Sciatic nerve (tissue), 2 donors: ENCODE measurements around the gene DIS3L. TPM values are rescaled to one million over a fixed set of nuclear protein-coding genes. Genes with fewer than 3 reads are reported as not detected.
"Not testable (repeated sequence)": the region's sequence is repeated elsewhere in the genome, so short reads cannot be mapped to it uniquely, and the experiment has no call there.

Experiments used
- ATAC-seq: fragments of 200-7000 bp; cut with Tn5 transposase; one replicate; pipeline ENCODE4 v1.9.1; 2020; ENCODE audit warnings: mild to moderate bottlenecking, moderate library complexity
- DNase-seq: peaks from one replicate; pipeline ENCODE4 v3.0.0-alpha.2; 2020; ENCODE audit warnings: low spot score
- intact Hi-C: fragments of 100-400 bp; cut with DNase I; formaldehyde crosslinking; loops from one replicate; pipeline ENCODE4 v1.14.2; 2022
- total RNA-seq: library from RNA; stranded (reverse); fragmentation: NEBNext Ultra II Directional; extraction: Animal tissue kit (Norgen Biotek cat#: 25700); gene quantifications from one replicate; pipeline ENCODE4 v1.2.1, GENCODE V29; 2021
- donor health status: DM: no; HTN: no; CAD: no.
- donor health status: DM: no; HTN: no; CAD: no.

Gene DIS3L
- total RNA-seq, 1 donor from 2014 or later: 43.4 TPM

DNA sequence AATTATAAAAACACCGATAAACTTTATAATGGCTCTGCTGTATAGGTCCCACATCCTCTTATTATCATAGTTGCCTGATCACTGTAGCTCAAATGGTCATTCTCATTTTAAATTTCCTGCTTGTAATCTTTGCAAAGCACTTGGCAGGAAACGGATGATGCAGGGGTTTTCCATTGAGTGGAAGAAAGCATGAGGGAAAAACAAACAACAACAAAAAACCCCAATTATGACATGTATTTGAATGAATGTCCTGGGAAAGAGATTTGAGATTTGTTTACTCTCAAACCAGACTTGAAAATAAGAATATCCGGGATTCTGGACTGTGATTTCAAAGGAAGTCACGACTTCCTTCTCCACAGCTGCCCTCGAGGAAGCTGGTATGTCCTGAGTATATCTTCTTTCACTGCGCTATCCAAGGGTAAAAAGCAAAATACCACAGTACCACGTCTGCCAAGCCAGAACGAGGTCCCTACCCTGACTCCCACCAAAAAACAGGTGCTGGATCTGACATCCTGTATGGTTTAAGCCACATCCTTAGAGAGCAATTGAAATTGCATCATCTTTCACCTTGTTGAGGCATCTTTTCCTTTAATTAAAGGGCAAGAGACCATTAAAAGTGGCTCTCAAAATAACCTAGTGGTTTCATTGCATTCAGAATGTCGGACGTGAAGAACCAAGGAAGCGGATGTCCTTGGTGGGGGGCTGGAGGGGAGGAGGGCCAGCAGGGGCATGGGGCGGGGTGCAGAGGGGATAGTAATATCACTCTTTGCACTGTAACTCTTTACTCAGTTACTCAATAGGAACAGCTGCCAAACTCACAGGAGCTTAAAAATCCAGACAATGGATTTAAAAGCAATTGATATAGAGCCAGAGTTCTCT is 76.6 kb downstream of the DIS3L start:
- no peak for DNase-seq

DNA sequence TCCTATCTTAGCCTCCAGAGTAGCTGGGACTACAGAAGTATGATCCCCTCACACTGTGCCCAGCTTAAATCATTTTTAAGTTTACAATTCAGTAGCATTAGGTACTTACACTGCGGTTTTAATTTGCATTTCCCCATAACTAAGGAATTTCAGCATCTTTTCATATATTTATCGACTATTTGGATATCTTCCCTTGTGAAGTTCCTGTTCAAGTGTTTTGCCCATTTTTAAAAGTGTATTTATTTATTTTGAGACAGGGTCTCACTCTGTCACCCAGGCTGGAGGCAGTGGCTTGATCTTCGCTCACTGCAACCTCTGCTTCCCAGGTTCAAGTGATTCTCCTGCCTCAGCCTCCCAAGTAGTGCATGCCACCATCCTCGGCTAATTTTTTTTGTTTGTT is 80.8 kb downstream of the DIS3L start:
- DNase-seq: no peak
- ATAC-seq: no peak
- intact Hi-C loops: no loop called here

More for the DNA sequence above, 76.6 kb downstream of the DIS3L start:
- intact Hi-C loops: no loop called here
- ATAC-seq: peak; percentile 61

DNA sequence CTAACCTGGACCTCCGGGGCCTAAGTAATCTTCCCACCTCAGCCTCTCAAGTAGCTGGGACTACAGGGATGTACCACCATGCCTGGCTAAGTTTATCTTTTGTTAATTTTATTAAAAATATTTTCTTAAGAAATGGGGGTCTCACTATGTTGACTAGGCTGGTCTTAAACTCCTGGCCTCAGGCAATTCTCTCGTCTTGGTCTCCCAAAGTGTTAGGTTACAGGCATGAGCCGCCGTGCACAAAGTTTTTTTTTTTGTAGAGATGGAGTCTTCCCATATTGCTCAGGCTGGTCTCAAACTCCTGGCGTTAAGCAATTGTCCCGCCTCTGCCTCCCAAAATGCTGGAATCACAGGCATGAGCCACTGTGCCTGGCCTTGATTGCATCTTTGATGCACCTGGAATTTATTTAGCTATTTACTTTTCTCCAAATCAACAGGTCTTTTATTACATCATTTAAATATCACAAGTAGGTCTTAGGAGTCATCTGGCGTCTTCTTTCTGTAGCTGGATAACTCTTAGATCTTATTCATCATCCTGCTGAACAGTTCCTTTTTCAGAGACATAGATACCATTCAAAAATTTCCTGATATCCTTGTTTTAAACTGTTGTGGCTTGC is 85.6 kb downstream of the DIS3L start:
- ATAC-seq (no peak), DNase-seq (no peak)
- intact Hi-C loops: no loop called here

DNA sequence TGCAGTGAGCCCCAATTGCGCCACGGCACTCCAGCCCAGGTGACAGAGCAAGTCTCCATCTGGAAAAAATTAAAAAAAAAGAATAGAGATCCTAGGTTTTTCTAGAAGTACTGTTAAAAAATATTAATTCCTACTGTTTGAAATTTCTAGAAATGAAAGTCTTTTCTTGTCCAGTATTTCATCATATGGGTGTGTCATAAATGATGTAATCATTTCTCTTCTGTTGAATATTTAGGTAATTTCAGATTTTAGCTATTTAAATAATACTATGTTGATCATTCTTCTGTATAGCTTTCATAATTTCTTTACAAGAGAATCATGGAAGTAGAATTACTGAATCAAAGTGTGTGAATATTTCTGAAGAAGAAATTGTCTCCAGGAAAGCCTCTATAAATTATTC is 88.0 kb downstream of the DIS3L start:
- intact Hi-C loops, ATAC-seq, DNase-seq: not testable (repeated sequence)

Other genes starting within 250 kb of the DIS3L start
- gene MEGF11, start 39.8 kb upstream of the DIS3L start, total RNA-seq: 6.8 TPM
- gene TIPIN, start 63.1 kb downstream of the DIS3L start, total RNA-seq: 10.0 TPM
- 37.2 TPM for gene MAP2K1, start 93.3 kb downstream of the DIS3L start, total RNA-seq
- gene SNAPC5, start 204.2 kb downstream of the DIS3L start, total RNA-seq: 20.2 TPM
- 1,631 TPM for gene RPL4, start 211.3 kb downstream of the DIS3L start, total RNA-seq
- 3.9 TPM for gene ZWILCH, start 211.8 kb downstream of the DIS3L start, total RNA-seq